Calu3 (cell line): ENCODE measurements around the gene CMTM5. TPM values are rescaled to one million over a fixed set of nuclear protein-coding genes. Genes with fewer than 3 reads are reported as not detected.

ENCODE experiments used
- BruUV-seq: library from RNA; stranded (reverse); fragments of 400-500 nt; replicated peaks from 2 replicates; lab custom pipeline; 2021; lab: Mats Ljungman, UMichigan
- CTCF ChIA-PET: fragments of 300-600 bp; sonication (Branson Sonifier 250); formaldehyde crosslinking; loops from one replicate; lab custom pipeline; 2022; ENCODE audit warnings: antibody characterized with exemption; lab: Charles Lee
- DNase-seq: peaks from one replicate; pipeline ENCODE4 v3.0.0; 2022
- H3K27ac Mint-ChIP-seq: one replicate; pipeline ENCODE4 v1.8.0; 2022; ENCODE audit warnings: mixed read lengths; ENCODE audit not compliant: unreplicated experiment
- H3K27me3 Mint-ChIP-seq: one replicate; pipeline ENCODE4 v1.8.0; 2022; ENCODE audit warnings: mixed read lengths; ENCODE audit not compliant: unreplicated experiment
- H3K36me3 Mint-ChIP-seq: one replicate; pipeline ENCODE4 v1.8.0; 2022; ENCODE audit warnings: mild to moderate bottlenecking, moderate library complexity, mixed read lengths; ENCODE audit not compliant: insufficient read depth, unreplicated experiment
- H3K4me1 Mint-ChIP-seq: one replicate; pipeline ENCODE4 v1.8.0; 2022; ENCODE audit warnings: mild to moderate bottlenecking, low read depth, mixed read lengths; ENCODE audit not compliant: unreplicated experiment
- H3K4me3 Mint-ChIP-seq: one replicate; pipeline ENCODE4 v1.8.0; 2022; ENCODE audit warnings: mild to moderate bottlenecking, low read depth, moderate library complexity, mixed read lengths; ENCODE audit not compliant: unreplicated experiment
- H3K9me3 Mint-ChIP-seq: one replicate; pipeline ENCODE4 v1.8.0; 2022; ENCODE audit warnings: low read depth, mixed read lengths; ENCODE audit not compliant: unreplicated experiment
- intact Hi-C: fragments of 100-400 bp; cut with micrococcal nuclease; formaldehyde crosslinking; loops from one replicate; pipeline ENCODE4 v1.10.0; 2022; ENCODE audit not compliant: unreplicated experiment
- total RNA-seq: library from RNA; stranded (reverse); gene quantifications from 2 replicates; pipeline ENCODE4 v1.2.3, GENCODE V29; 2022
- TF ChIP-seq, protein P1 (sequence below): fragments of 200-600 bp; IDR thresholded peaks from one replicate; pipeline ENCODE4 v1.8.0; 2022; ENCODE audit warnings: antibody characterized with exemption; ENCODE audit not compliant: unreplicated experiment

Gene CMTM5
- total RNA-seq, 1 experiment from 2014 or later = not detected

DNA sequence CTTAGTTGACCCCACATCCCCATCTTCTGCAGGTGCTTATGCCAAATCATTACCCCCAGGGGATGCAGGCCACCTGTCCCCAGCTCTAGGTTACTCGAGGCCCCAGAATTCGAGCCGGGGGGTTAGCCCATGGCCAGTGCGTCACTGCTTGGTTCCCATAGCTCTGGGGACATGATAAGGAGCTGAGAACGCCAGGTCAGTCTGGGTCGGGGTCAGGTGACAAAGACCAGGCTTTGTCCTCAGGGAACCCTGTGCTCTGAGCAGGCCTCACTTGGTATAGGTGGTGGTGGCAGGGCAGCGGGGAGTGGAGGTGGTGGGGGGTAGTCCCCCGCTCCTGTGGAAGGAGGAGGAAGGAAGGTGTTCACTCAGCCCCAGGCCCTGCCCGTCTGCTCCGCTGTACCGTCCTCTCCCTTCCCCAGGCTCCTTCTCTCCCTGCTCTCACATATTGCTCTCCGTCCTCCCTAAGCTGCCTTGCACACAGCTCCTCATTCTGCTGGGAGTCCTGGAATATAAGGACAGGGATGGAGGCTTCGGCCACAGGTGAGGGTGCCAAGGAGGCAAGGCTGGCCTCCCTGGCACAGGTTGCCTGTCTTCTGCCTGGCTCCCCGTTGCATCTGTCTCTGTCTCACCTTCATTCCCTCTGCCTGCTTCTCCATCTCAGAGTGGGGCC is 33.3 kb downstream of the CMTM5 start:
- no TSS peak for BruUV-seq
- TF ChIP-seq, protein P1, sequence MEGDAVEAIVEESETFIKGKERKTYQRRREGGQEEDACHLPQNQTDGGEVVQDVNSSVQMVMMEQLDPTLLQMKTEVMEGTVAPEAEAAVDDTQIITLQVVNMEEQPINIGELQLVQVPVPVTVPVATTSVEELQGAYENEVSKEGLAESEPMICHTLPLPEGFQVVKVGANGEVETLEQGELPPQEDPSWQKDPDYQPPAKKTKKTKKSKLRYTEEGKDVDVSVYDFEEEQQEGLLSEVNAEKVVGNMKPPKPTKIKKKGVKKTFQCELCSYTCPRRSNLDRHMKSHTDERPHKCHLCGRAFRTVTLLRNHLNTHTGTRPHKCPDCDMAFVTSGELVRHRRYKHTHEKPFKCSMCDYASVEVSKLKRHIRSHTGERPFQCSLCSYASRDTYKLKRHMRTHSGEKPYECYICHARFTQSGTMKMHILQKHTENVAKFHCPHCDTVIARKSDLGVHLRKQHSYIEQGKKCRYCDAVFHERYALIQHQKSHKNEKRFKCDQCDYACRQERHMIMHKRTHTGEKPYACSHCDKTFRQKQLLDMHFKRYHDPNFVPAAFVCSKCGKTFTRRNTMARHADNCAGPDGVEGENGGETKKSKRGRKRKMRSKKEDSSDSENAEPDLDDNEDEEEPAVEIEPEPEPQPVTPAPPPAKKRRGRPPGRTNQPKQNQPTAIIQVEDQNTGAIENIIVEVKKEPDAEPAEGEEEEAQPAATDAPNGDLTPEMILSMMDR = no peak
- H3K27me3 Mint-ChIP-seq = peaks cover 93% of the 10 kb centered on the region

DNA sequence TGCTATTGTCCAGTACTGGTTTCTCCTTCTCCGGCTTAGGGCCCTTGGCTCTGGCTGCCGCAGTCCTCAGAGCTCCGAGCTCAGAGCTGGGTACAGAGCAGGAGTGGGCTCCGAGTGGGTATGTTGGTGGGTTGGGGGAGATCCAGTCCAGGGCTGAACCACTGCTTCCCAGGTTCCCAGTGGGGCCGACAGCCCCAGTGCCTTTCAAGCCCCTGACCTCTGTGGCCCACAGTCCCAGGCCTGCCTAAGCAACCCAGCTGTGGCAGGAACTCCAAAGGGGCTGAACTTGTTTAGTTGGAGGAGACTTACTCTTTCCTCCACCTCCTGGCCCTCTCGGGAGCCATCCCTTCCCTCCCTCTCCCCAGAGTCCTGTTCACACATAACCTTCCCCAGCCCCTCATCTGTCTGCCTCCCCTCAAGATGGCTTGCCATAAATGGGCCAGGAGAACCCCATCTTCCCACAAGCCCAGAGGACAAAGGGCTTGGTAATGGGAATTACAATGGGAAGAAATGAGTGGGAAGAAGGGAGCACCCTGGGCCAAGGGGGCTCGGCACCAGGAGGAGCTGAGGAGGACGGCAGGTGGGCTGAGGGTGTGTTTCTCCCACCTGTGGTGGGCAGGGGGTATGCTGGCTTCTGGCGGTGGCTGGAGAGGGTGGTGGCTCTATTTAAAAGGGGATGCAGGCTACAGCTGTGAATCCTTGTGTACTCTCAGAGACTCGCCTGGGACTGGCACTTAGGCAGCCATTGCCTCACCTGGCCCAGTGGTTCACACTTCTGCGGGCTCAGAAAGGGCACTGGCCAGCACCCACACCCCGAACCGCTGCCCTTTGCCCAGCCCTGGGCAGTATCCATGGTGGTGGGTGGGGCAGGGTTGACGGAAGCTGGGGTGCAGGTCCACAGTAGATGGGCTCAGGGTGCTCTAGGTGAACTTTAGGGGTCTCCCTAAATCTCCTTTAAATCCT is 35.0 kb downstream of the CMTM5 start:
- TF ChIP-seq, protein P1 = no peak
- no peak for DNase-seq
- no TSS peak for BruUV-seq
- Mint-ChIP-seq H3K27ac (no peak overlapping the region), H3K9me3 (no peaks in the 10 kb centered on the region), H3K4me1 (no peaks in the 10 kb centered on the region), H3K4me3 (no peak overlapping the region), H3K36me3 (no peaks in the 10 kb centered on the region), H3K27me3 (peaks cover 93% of the 10 kb centered on the region)
- CTCF ChIA-PET = no interaction called here
- intact Hi-C loops = no loop called here

More for the DNA sequence above, 33.3 kb downstream of the CMTM5 start:
- intact Hi-C loops = no loop called here
- Mint-ChIP-seq H3K4me3 (no peak overlapping the region), H3K27ac (no peak overlapping the region), H3K36me3 (no peaks in the 10 kb centered on the region), H3K4me1 (no peaks in the 10 kb centered on the region), H3K9me3 (no peaks in the 10 kb centered on the region)
- CTCF ChIA-PET = no interaction called here
- DNase-seq = no peak

DNA sequence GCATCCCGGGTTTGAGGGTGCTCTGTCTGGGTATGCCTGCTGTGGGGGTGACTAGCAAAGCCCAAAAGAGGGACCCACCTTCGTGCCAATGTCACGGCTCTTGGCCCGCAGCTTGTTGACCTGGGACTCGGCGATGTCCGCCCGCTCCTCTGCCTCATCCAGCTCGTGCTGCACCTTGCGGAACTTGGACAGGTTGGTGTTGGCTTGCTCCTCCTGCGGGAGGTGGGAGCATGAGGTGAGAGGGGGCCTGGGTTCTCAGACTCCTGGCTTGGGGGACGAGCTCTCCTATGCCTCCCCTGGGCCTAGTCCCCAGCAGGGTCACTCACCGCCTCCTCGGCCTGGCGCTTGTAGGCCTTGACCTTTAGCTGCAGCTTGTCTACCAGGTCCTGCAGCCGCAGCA is 36.8 kb downstream of the CMTM5 start:
- intact Hi-C loops = no loop called here
- no peak for DNase-seq
- Mint-ChIP-seq H3K4me1 (no peaks in the 10 kb centered on the region), H3K27ac (no peak overlapping the region), H3K4me3 (no peak overlapping the region), H3K36me3 (no peaks in the 10 kb centered on the region), H3K27me3 (peaks cover 93% of the 10 kb centered on the region), H3K9me3 (no peaks in the 10 kb centered on the region)
- CTCF ChIA-PET = interaction anchor here (0.6 kb wide), 1 partner anchor 27 kb away, joined by 4 read pairs; no protein-coding TSS in a partner anchor
- BruUV-seq = no TSS peak
- TF ChIP-seq, protein P1 = no peak

DNA sequence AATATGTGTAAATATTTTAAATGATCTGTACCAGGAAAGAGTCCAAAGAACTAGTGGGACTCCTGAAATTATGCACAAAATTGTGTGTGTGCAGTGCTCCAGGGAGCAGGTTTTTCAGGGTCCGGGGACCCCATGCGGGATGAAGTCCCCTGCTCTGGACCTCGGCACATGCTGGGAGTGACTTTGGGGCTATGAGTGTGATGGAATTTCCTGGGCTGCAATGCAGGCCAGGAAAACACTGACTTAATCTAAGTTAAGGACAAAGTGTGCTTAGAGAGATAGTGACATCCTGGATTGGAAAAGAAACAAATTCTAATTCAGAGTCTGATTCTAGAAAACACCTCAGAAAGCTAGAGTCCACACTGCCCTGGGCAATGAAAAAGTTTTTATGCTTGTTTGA is 37.4 kb downstream of the CMTM5 start:
- intact Hi-C loops = no loop called here
- Mint-ChIP-seq H3K4me1 (no peaks in the 10 kb centered on the region), H3K9me3 (no peaks in the 10 kb centered on the region), H3K4me3 (no peak overlapping the region), H3K36me3 (no peaks in the 10 kb centered on the region), H3K27me3 (peaks cover 93% of the 10 kb centered on the region), H3K27ac (no peak overlapping the region)
- BruUV-seq = no TSS peak
- TF ChIP-seq, protein P1 = no peak
- CTCF ChIA-PET = interaction anchor here (1.6 kb wide), 1 partner anchor 22 kb away, joined by 6 read pairs; no protein-coding TSS in a partner anchor
- DNase-seq = no peak
